Measurements from ENCODE around the gene PIM2. TPM values are rescaled to one million over a fixed set of nuclear protein-coding genes. Genes with fewer than 3 reads are reported as not detected.

Gene PIM2
- polyA plus RNA-seq (2011; rRNA removed): 8.2 and 8.5 TPM in 2 replicates
- polyA plus RNA-seq (2012; cell fraction: cytosol; rRNA removed): 10.0 and 11.2 TPM in 2 replicates
- polyA plus RNA-seq (2012; cell fraction: nucleus; rRNA removed): 18.2 and 21.9 TPM in 2 replicates
- 7.9 to 8.8 TPM (median 7.9 TPM) in 3 replicates for polyA plus RNA-seq (2017; fragmentation: RNase III; extraction: RNeasy Plus Mini Kit Qiagen cat#74134 plus additional on column Dnase treatment)
- 9.0 and 12.3 TPM in 2 replicates for polyA minus RNA-seq (2011; rRNA and poly(A)+ RNA removed)

DNA sequence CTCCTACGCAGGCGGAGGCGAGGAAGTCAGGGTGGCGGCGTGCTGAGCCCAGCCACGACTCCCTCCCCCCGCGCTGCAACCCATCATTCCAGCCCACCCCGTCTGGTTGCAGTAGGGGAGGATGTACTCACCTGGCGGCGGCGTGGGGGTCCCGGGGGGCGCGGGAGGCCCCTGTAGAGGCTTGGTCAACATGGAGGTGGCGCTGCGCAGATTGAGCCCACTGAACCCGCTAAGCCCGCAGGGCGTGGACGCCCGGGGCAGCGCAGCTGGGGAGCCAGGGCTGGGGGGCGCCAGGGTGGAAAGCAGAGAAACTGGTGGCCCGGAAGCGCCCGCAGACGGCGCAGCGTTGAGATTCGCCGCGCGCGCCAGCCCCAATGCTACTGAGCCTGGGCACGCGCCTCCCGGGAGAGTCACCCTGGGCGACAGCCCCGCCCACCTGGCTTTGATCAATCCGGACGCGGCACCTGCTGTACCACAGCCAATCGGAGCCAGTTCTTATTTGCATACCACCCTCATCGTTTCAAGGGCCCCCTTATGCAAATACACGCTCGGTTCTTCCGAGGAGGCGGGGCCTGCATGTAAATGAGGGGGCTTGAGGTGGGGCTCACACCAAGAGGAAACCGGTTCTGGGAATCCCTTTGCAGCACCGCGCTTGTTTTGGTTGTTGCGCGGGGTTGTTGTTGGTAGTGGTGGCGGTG, at the start of gene PIM2:
Gene PIM2, minus strand, starts transcription at position 382 of the 698 bp plus-strand sequence. Its CDS starts 190 bp downstream, at position 192.
- POLR2A ChIA-PET: no interaction called here
- H3K4me2 ChIP-seq: peak within 1 kb of the TSS; percentile 99
- 17% methylated on average over 16 of the region's 55 CpGs for WGBS (ENCODE audit: missing lambda C conversion rate)
- H3K4me1 ChIP-seq: peaks cover 13% of the 10 kb centered on the region
- FAIRE-seq: peak; percentile 89
- CTCF ChIA-PET: interaction anchor here (1.1 kb wide), 1 partner anchor 27 kb away, joined by 3 read pairs; no protein-coding TSS in a partner anchor
- TF ChIP-seq POLR2AphosphoS2 (conservative IDR thresholded peaks at IDR 0.05; ENCODE audit: low read length) (no peak), MYC (IDR thresholded peaks at IDR 0.05; ENCODE audit: borderline replicate concordance, low read length) (peak; percentile 17; the same call in 1 of the 2 replicates), PHF8 (IDR thresholded peaks at IDR 0.05; ENCODE audit: borderline replicate concordance, low read depth) (peak; percentile 43; the same call in 1 of the 2 replicates), BCL3 (IDR thresholded peaks at IDR 0.05) (0 out of 3 replicates have a peak, but pooled peaks have one; percentile 51), CHD2 (IDR thresholded peaks at IDR 0.05; ENCODE audit: low read length, partially characterized antibody) (no peak), JUN (IDR thresholded peaks at IDR 0.05) (peak in 1 of 2 experiments; percentile 61; a peak in 2 of 5 replicates), POLR2A (IDR thresholded peaks at IDR 0.05; ENCODE audit: low read length) (peak; percentile 68), MAX (IDR thresholded peaks at IDR 0.05) (peak; percentile 72), RAD21 (conservative IDR thresholded peaks at IDR 0.05 in 1 of 2, IDR thresholded peaks at IDR 0.05 in 1 of 2) (no peak)
- TF ChIP-seq, protein P1, sequence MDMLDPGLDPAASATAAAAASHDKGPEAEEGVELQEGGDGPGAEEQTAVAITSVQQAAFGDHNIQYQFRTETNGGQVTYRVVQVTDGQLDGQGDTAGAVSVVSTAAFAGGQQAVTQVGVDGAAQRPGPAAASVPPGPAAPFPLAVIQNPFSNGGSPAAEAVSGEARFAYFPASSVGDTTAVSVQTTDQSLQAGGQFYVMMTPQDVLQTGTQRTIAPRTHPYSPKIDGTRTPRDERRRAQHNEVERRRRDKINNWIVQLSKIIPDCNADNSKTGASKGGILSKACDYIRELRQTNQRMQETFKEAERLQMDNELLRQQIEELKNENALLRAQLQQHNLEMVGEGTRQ (IDR thresholded peaks at IDR 0.05): peak; percentile 84
- H3K9me3 ChIP-seq: no peaks in the 10 kb centered on the region
- peak; percentile 80 to 87 for DNase-seq (ENCODE audit: low read depth in 1 of 2, low spot score in 1 of 2)
- H3K4me3 ChIP-seq: peak within 1 kb of the TSS; percentile 87
- peak; percentile 77 to 88 for ATAC-seq
- H3K27ac ChIP-seq: peak within 1 kb of the TSS; percentile 92 to 95

- FAIRE-seq (no peak), DNase-seq (ENCODE audit: low read depth in 1 of 2, low spot score in 1 of 2) (no peak), ATAC-seq (no peak)
- Histone ChIP-seq H3K9me3 (no peaks in the 10 kb centered on the region), H3K4me2 (no peak overlapping the region), H3K4me3 (no peak overlapping the region), H3K27ac (no peak overlapping the region), H3K4me1 (peaks cover 13% of the 10 kb centered on the region)
- 0% methylated on average over 1 of the region's 1 CpG for WGBS (ENCODE audit: missing lambda C conversion rate)
- ChIA-PET POLR2A (interaction anchor here (1.0 kb wide), 1 partner anchor 74 kb away, joined by 4 read pairs; no protein-coding TSS in a partner anchor), CTCF (no interaction called here)
- TF ChIP-seq ESRRA (IDR thresholded peaks at IDR 0.05; ENCODE audit: borderline replicate concordance, low read length): no peak
- no peak for TF ChIP-seq BHLHE40 (IDR thresholded peaks at IDR 0.05; ENCODE audit: low read depth, low read length)
- TF ChIP-seq, protein P2, sequence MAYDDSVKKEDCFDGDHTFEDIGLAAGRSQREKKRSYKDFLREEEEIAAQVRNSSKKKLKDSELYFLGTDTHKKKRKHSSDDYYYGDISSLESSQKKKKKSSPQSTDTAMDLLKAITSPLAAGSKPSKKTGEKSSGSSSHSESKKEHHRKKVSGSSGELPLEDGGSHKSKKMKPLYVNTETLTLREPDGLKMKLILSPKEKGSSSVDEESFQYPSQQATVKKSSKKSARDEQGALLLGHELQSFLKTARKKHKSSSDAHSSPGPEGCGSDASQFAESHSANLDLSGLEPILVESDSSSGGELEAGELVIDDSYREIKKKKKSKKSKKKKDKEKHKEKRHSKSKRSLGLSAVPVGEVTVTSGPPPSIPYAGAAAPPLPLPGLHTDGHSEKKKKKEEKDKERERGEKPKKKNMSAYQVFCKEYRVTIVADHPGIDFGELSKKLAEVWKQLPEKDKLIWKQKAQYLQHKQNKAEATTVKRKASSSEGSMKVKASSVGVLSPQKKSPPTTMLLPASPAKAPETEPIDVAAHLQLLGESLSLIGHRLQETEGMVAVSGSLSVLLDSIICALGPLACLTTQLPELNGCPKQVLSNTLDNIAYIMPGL (CRISPR knock-in tag; IDR thresholded peaks at IDR 0.05; ENCODE audit: borderline replicate concordance): no peak
- TF ChIP-seq NFE2L2 (conservative IDR thresholded peaks at IDR 0.05; ENCODE audit: low read length): no peak
- TF ChIP-seq MAZ (IDR thresholded peaks at IDR 0.05; ENCODE audit: borderline replicate concordance, low read depth, low read length): no peak
- no peak for TF ChIP-seq GATA3 (IDR thresholded peaks at IDR 0.05; ENCODE audit: borderline replicate concordance)
- TF ChIP-seq SMC3 (IDR thresholded peaks at IDR 0.05): no peak
- no peak for TF ChIP-seq KDM1A (IDR thresholded peaks at IDR 0.05; ENCODE audit: low read depth)
- TF ChIP-seq HOXB13 (CRISPR knock-in tag; IDR thresholded peaks at IDR 0.05; ENCODE audit: low read depth): no peak
- TF ChIP-seq HES2 (IDR thresholded peaks at IDR 0.05): no peak
Observed at GRCh38 chrX:48968377-48968776, 49.6 kb upstream of the PIM2 start.

Measured in A549 (cell line).